Tibial nerve (tissue), 4 donors: ENCODE measurements around the gene DNAJC7. TPM values are rescaled to one million over a fixed set of nuclear protein-coding genes. Genes with fewer than 3 reads are reported as not detected.

Experiments
- DNase-seq, 2 donors: peaks; one replicate each; pipeline ENCODE4 v3.0.0-alpha.2; 2019; ENCODE audit warnings: low spot score in 2 of 2
- H3K27ac ChIP-seq, 4 donors: fragments of 200-600 bp; sonication (generic) in 3 of 4; one replicate each; pipeline ENCODE4 v1.5.1; 2017 to 2019; ENCODE audit warnings: mild to moderate bottlenecking in 1 of 4
- H3K27me3 ChIP-seq, 2 donors: fragments of 200-600 bp; sonication (generic) in 1 of 2; one replicate each; pipeline versions ENCODE4 v1.5.1 to v1.6.0; 2017 to 2019
- H3K36me3 ChIP-seq, 3 donors: fragments of 200-600 bp; sonication (generic); one replicate each; pipeline ENCODE4 v1.5.1; 2018 to 2019
- H3K4me1 ChIP-seq, 4 donors: fragments of 200-600 bp; sonication (generic) in 3 of 4; one replicate each; pipeline ENCODE4 v1.5.1; 2017 to 2019
- H3K4me3 ChIP-seq, 4 donors: fragments of 200-600 bp; sonication (generic) in 3 of 4; one replicate each; pipeline ENCODE4 v1.5.1; 2017 to 2019; ENCODE audit warnings: mild to moderate bottlenecking in 1 of 4, moderate library complexity in 1 of 4
- H3K9me3 ChIP-seq, 4 donors: fragments of 200-600 bp; sonication (generic) in 3 of 4; one replicate each; pipeline ENCODE4 v1.5.1; 2017 to 2019
- EP300 ChIP-seq, 2 donors: sonication (generic); formaldehyde crosslinking; IDR thresholded peaks; one replicate each; pipeline ENCODE4 v1.6.1; 2017; ENCODE audit warnings: antibody characterized with exemption in 2 of 2, mild to moderate bottlenecking in 1 of 2
- POLR2A ChIP-seq, 2 donors: fragments of 450-650 bp; IDR thresholded peaks; one replicate each; pipeline ENCODE4 v1.6.1; 2017; ENCODE audit warnings: antibody characterized with exemption in 2 of 2, mild to moderate bottlenecking in 2 of 2, moderate library complexity in 2 of 2
- WGBS, 2 donors: methylation state at CpG; one replicate each; pipeline ENCODE4 v1.1.5; 2018; 5-methylcytosine and 5-hydroxymethylcytosine counted together
- total RNA-seq, 4 donors: library from RNA; depleted of rRNA; stranded (reverse); fragments of >200 nt; gene quantifications; one replicate each; pipeline ENCODE4 v1.1.0, GENCODE V29; 2016
- TF ChIP-seq, protein P1 (sequence below), 5 experiments: fragments of 200-600 bp in 3 of 5; fragments of 450-650 bp in 2 of 5; sonication (generic) in 3 of 5; IDR thresholded peaks; one replicate each; pipeline ENCODE4 v1.5.1; 2016 to 2019; ENCODE audit warnings: antibody characterized with exemption in 5 of 5, mild to moderate bottlenecking in 3 of 5, moderate library complexity in 2 of 5

The DNAJC7 gene
- total RNA-seq, 4 donors from 2014 or later, result 56.6 to 90.2 (median 71.8) TPM

DNA sequence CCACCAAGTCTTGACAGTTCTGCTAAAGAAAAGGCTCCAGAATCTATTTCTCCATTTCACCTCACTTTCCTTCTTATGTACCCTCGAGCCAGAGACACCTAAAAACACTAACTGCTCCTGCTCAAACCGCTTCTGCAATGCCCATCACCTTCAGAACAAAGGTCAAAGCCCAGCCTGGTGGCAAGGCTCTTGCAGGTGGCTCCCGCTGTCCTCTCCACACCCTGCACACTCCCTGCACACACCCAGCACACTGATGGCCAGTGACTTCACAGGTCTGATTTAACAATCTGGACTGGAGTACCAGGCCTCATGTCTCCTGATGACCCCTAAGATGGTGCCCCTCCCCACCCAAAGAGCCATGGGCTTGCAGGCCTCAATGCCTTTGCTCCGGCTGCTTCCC is 43.0 kb upstream of the DNAJC7 start:
- Histone ChIP-seq H3K36me3 (no peaks in the 10 kb centered on the region), H3K9me3 (no peaks in the 10 kb centered on the region), H3K4me3 (no peak overlapping the region), H3K27me3 (peaks cover 0 to 4% of the 10 kb centered on the region in 2 donors), H3K27ac (no peak overlapping the region), H3K4me1 (no peaks in the 10 kb centered on the region)
- DNase-seq, result no peak
- TF ChIP-seq POLR2A (IDR thresholded peaks at IDR 0.05) (no peak), EP300 (IDR thresholded peaks at IDR 0.05) (no peak)
- TF ChIP-seq, protein P1, sequence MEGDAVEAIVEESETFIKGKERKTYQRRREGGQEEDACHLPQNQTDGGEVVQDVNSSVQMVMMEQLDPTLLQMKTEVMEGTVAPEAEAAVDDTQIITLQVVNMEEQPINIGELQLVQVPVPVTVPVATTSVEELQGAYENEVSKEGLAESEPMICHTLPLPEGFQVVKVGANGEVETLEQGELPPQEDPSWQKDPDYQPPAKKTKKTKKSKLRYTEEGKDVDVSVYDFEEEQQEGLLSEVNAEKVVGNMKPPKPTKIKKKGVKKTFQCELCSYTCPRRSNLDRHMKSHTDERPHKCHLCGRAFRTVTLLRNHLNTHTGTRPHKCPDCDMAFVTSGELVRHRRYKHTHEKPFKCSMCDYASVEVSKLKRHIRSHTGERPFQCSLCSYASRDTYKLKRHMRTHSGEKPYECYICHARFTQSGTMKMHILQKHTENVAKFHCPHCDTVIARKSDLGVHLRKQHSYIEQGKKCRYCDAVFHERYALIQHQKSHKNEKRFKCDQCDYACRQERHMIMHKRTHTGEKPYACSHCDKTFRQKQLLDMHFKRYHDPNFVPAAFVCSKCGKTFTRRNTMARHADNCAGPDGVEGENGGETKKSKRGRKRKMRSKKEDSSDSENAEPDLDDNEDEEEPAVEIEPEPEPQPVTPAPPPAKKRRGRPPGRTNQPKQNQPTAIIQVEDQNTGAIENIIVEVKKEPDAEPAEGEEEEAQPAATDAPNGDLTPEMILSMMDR (IDR thresholded peaks at IDR 0.05), result no peak
- 89 to 90% methylated on average over 4 of the region's 4 CpGs for WGBS, 2 donors

DNA sequence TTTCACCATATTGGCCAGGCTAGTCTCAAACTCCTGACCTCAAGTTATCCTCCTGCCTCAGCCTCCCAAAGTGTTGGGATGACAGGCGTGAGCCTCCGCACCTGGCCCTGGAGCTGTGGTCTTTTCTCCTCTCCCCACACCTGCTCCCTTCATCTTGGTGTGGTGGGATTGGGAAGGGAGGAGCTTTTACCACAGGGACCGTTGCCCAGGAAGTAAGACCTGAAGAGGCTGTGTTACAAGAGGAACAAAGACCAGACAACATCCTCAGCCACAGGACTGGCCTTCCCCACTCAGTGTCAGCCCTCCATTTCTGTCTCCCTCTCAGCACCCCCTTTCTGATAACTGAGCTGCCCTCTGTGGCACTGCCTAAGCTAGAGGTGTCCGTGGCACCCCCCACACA is 42.6 kb upstream of the DNAJC7 start:
- TF ChIP-seq POLR2A (IDR thresholded peaks at IDR 0.05) (no peak), EP300 (IDR thresholded peaks at IDR 0.05) (no peak)
- TF ChIP-seq, protein P1 (IDR thresholded peaks at IDR 0.05), result no peak
- Histone ChIP-seq H3K4me3 (no peak overlapping the region), H3K27me3 (peaks cover 0 to 8% of the 10 kb centered on the region in 2 donors), H3K9me3 (no peaks in the 10 kb centered on the region), H3K4me1 (no peaks in the 10 kb centered on the region), H3K27ac (no peak overlapping the region), H3K36me3 (no peaks in the 10 kb centered on the region)
- WGBS, 2 donors, result 71 to 73% methylated on average over 4 of the region's 4 CpGs
- no peak for DNase-seq

DNA sequence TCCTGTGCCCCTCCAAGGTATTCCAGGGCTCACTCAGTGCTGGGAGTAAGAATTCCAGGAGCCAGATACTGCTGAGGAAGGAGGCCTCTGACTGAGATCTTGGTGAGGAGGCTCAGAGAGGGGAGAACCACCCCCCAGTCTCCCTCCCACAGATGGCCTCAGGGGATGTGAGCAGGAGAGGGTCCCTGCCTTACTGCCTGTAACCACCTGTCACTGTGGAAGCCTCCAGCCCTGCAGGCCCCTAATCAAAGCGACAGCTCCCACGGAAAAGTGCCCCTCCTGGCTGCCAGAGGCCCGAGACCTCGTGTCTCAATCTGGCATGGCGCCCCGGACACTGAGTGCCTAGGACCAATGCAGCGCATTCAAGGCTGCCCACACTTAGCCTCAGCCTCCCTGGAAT is 40.8 kb upstream of the DNAJC7 start:
- Histone ChIP-seq H3K9me3 (no peaks in the 10 kb centered on the region), H3K4me3 (no peak overlapping the region), H3K27ac (no peak overlapping the region), H3K4me1 (no peaks in the 10 kb centered on the region), H3K36me3 (no peaks in the 10 kb centered on the region), H3K27me3 (peaks cover 0 to 24% of the 10 kb centered on the region in 2 donors)
- no peak for DNase-seq
- WGBS, 2 donors, result 30 to 78% methylated on average over 2 to 7 of the region's 7 CpGs
- no peak for TF ChIP-seq EP300 (IDR thresholded peaks at IDR 0.05)
- no peak for TF ChIP-seq POLR2A (IDR thresholded peaks at IDR 0.05)
- TF ChIP-seq, protein P1 (IDR thresholded peaks at IDR 0.05), result no peak

DNA sequence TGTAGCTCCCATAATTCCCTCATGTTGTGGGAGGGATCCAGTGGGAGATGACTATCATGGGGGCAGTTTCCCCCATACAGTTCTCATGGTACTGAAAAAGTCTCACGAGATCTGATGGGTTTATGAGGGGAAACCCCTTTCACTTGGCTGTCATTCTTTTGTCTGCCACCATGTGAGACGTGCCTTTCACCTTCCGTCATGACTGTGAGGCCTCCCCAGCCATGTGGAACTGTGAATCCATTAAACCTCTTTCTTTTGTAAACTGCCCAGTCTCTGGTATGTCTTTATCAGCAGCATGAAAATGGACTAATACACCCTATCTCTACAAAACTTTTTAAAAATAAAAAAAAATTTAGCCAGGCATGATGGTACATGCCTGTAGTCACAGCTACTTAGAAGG is 39.4 kb upstream of the DNAJC7 start:
- Histone ChIP-seq H3K27me3 (peaks cover 0 to 31% of the 10 kb centered on the region in 2 donors), H3K9me3 (no peaks in the 10 kb centered on the region), H3K4me3 (no peak overlapping the region), H3K36me3 (no peaks in the 10 kb centered on the region), H3K27ac (no peak overlapping the region), H3K4me1 (no peaks in the 10 kb centered on the region)
- TF ChIP-seq, protein P1 (IDR thresholded peaks at IDR 0.05), result no peak
- no peak for TF ChIP-seq POLR2A (IDR thresholded peaks at IDR 0.05)
- TF ChIP-seq EP300 (IDR thresholded peaks at IDR 0.05), result no peak
- DNase-seq, result no peak
- WGBS, 2 donors, result 68 to 77% methylated on average over 3 of the region's 3 CpGs

DNA sequence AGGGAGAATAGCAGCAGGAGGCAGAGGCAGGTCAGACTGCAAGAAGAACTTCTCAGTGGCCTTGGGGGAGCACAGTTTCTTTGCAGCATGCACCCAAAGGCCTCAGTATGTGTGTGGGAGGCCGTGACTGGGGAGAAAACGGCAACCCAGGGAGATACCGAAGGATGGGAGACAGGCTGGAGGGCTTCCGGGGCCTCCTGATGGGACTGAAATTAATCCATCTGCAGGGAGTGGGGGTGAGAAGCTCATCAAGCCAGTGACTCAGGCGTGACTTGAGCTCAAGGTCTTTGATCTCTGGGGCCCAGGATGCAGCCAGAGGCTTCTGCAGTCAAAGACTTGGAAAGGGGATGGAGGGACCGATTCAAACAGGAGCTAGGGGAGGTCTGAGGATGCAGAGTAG is 38.3 kb upstream of the DNAJC7 start:
- WGBS, 2 donors, result 37 to 62% methylated on average over 6 of the region's 6 CpGs
- Histone ChIP-seq H3K36me3 (no peaks in the 10 kb centered on the region), H3K27me3 (peaks cover 0 to 31% of the 10 kb centered on the region in 2 donors)

DNA sequence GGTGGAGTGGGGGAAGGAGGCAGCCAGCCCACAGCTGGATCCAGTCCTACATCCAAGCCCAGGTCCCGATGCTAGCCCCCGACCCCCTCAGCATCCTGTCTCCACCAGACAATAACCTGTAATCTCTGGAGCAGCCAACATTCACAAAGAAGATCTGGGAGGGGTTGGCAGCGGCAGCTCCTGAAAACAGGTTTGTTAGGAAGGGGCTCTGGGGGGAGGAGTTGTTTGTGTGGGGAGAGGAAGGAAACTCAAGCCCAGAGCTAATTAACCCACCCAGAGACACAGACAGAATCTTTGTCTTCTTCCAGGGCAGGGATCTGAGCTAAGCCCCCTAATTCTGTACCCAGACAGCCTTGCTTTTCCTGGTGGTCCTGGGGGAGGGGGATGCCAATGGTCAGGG is 37.8 kb upstream of the DNAJC7 start:
- no peak for TF ChIP-seq EP300 (IDR thresholded peaks at IDR 0.05)
- H3K4me1 ChIP-seq, result peaks cover 0 to 8% (median 0%) of the 10 kb centered on the region in 4 donors
- 18 to 27% methylated on average over 3 of the region's 3 CpGs for WGBS, 2 donors
- no peaks in the 10 kb centered on the region for H3K36me3 ChIP-seq
- no peak overlapping the region for H3K27ac ChIP-seq
- no peak overlapping the region for H3K4me3 ChIP-seq
- peaks cover 0 to 31% of the 10 kb centered on the region in 2 donors for H3K27me3 ChIP-seq
- no peak for DNase-seq
- no peaks in the 10 kb centered on the region for H3K9me3 ChIP-seq

More for the DNA sequence above, 38.3 kb upstream of the DNAJC7 start:
- Histone ChIP-seq H3K4me3 (no peak overlapping the region), H3K27ac (no peak overlapping the region), H3K9me3 (no peaks in the 10 kb centered on the region), H3K4me1 (peaks cover 0 to 6% (median 0%) of the 10 kb centered on the region in 4 donors)
- no peak for DNase-seq
- TF ChIP-seq POLR2A (IDR thresholded peaks at IDR 0.05), result no peak
